Measurements from ENCODE around the gene CCDC68. TPM values are rescaled to one million over a fixed set of nuclear protein-coding genes. Genes with fewer than 3 reads are reported as not detected.

CCDC68 gene
- total RNA-seq, 1 experiment from 2014 or later: 3.1 TPM

DNA sequence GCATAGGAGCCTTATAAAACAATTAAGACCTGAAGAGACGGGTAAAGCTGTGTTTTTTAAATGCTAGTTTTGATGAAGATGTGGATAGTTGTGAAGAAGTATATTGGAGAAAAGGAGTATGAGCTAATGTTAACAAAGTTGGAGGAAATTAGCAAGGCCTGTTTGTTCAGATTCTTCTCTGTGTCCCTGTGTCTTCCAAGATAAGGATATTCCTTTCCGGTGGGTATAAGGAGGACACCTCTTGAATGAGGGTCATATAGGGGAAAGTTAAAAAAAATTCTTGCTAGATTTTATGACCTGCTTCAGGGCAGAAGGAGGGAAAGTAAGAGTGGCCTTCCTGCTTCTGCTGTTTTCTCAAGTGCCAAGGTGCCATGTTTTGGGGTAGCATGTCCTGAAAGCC, 59.0 kb downstream of the CCDC68 start:
- POLR2A ChIA-PET (ENCODE audit: unreplicated experiment): no interaction called here
- H3K4me3 ChIP-seq (ENCODE audit: low read length): no peak overlapping the region
- H3K79me2 ChIP-seq (ENCODE audit: low read length): no peaks in the 10 kb centered on the region
- TF ChIP-seq EZH2phosphoT487 (IDR thresholded peaks at IDR 0.05; ENCODE audit: borderline replicate concordance, low read length): no peak
- no peak for TF ChIP-seq EZH2 (IDR thresholded peaks at IDR 0.05; ENCODE audit: low read length, unreplicated experiment)
- no peak for TF ChIP-seq CTCF (conservative IDR thresholded peaks at IDR 0.05; ENCODE audit: low read depth, low read length)
- H4K20me1 ChIP-seq (ENCODE audit: low read length): no peaks in the 10 kb centered on the region
- no peak for ATAC-seq
- intact Hi-C loops (cut with micrococcal nuclease): no loop called here
- H2AFZ ChIP-seq (ENCODE audit: low read length): no peak overlapping the region
- no peaks in the 10 kb centered on the region for H3K36me3 ChIP-seq (ENCODE audit: low read depth, low read length)
- H3K9ac ChIP-seq (ENCODE audit: low read length): no peak overlapping the region
- peaks cover 8% of the 10 kb centered on the region; the same call in 1 of the 2 replicates for H3K4me1 ChIP-seq (ENCODE audit: insufficient read depth, low read length)
- no peaks in the 10 kb centered on the region for H3K9me2 ChIP-seq (replicated peaks; ENCODE audit: low read length)
- H3K9me3 ChIP-seq (ENCODE audit: low read length): no peaks in the 10 kb centered on the region
- no peaks in the 10 kb centered on the region for H3K27me3 ChIP-seq (ENCODE audit: low read length)
- no peak for DNase-seq
- no peaks in the 10 kb centered on the region for H3F3A ChIP-seq (ENCODE audit: low read length, unreplicated experiment)
- H3K4me2 ChIP-seq (ENCODE audit: low read length): no peak overlapping the region
- H3K27ac ChIP-seq (ENCODE audit: low read length): no peak overlapping the region
- CTCF ChIA-PET: no interaction called here
- no TSS peak for BruUV-seq (replicated peaks)

GRCh38 chr18:54899500-54899899, 59.8 kb downstream of the CCDC68 start:
- ATAC-seq: no peak
- no peaks in the 10 kb centered on the region for H3K9me3 ChIP-seq (ENCODE audit: low read length)
- no peak overlapping the region for H3K9ac ChIP-seq (ENCODE audit: low read length)
- no peaks in the 10 kb centered on the region for H3K79me2 ChIP-seq (ENCODE audit: low read length)
- no peak overlapping the region for H3K4me2 ChIP-seq (ENCODE audit: low read length)
- no peak overlapping the region for H3K27ac ChIP-seq (ENCODE audit: low read length)
- H3K9me2 ChIP-seq (replicated peaks; ENCODE audit: low read length): no peaks in the 10 kb centered on the region
- no peaks in the 10 kb centered on the region for H3K27me3 ChIP-seq (ENCODE audit: low read length)
- no TSS peak for BruUV-seq (replicated peaks)
- no peak for DNase-seq
- ChIA-PET CTCF (no interaction called here), POLR2A (ENCODE audit: unreplicated experiment) (no interaction called here)
- intact Hi-C loops (cut with micrococcal nuclease): no loop called here
- peaks cover 8% of the 10 kb centered on the region; the same call in 1 of the 2 replicates for H3K4me1 ChIP-seq (ENCODE audit: insufficient read depth, low read length)
- H2AFZ ChIP-seq (ENCODE audit: low read length): no peak overlapping the region
- H3F3A ChIP-seq (ENCODE audit: low read length, unreplicated experiment): no peaks in the 10 kb centered on the region
- no peaks in the 10 kb centered on the region for H3K36me3 ChIP-seq (ENCODE audit: low read depth, low read length)
- TF ChIP-seq EZH2 (IDR thresholded peaks at IDR 0.05; ENCODE audit: low read length, unreplicated experiment) (no peak), CTCF (conservative IDR thresholded peaks at IDR 0.05; ENCODE audit: low read depth, low read length) (no peak), EZH2phosphoT487 (IDR thresholded peaks at IDR 0.05; ENCODE audit: borderline replicate concordance, low read length) (no peak)
- H4K20me1 ChIP-seq (ENCODE audit: low read length): no peaks in the 10 kb centered on the region
- no peak overlapping the region for H3K4me3 ChIP-seq (ENCODE audit: low read length)

GRCh38 chr18:54888933-54889332, 70.3 kb downstream of the CCDC68 start:
- ATAC-seq (no peak), DNase-seq (no peak)
- ChIA-PET CTCF (no interaction called here), POLR2A (ENCODE audit: unreplicated experiment) (no interaction called here)
- no peaks in the 10 kb centered on the region for H4K20me1 ChIP-seq (ENCODE audit: low read length)
- no peak overlapping the region for H3K4me3 ChIP-seq (ENCODE audit: low read length)
- H2AFZ ChIP-seq (ENCODE audit: low read length): no peak overlapping the region
- no peaks in the 10 kb centered on the region for H3K9me2 ChIP-seq (replicated peaks; ENCODE audit: low read length)
- no TSS peak for BruUV-seq (replicated peaks)
- no peak overlapping the region for H3K27ac ChIP-seq (ENCODE audit: low read length)
- intact Hi-C loops (cut with micrococcal nuclease): no loop called here
- no peak overlapping the region for H3K9ac ChIP-seq (ENCODE audit: low read length)
- no peaks in the 10 kb centered on the region for H3K4me1 ChIP-seq (ENCODE audit: insufficient read depth, low read length)
- TF ChIP-seq EZH2 (IDR thresholded peaks at IDR 0.05; ENCODE audit: low read length, unreplicated experiment): no peak
- no peak for TF ChIP-seq CTCF (conservative IDR thresholded peaks at IDR 0.05; ENCODE audit: low read depth, low read length)
- no peaks in the 10 kb centered on the region for H3K27me3 ChIP-seq (ENCODE audit: low read length)
- no peaks in the 10 kb centered on the region for H3K9me3 ChIP-seq (ENCODE audit: low read length)
- H3K4me2 ChIP-seq (ENCODE audit: low read length): no peak overlapping the region
- peaks cover 4% of the 10 kb centered on the region; the same call in 1 of the 2 replicates for H3K36me3 ChIP-seq (ENCODE audit: low read depth, low read length)
- no peaks in the 10 kb centered on the region for H3K79me2 ChIP-seq (ENCODE audit: low read length)
- no peaks in the 10 kb centered on the region for H3F3A ChIP-seq (ENCODE audit: low read length, unreplicated experiment)
